SK-N-SH (cell line): ENCODE data around the gene ABCG1. TPM values are rescaled to one million over a fixed set of nuclear protein-coding genes. Genes with fewer than 3 reads are reported as not detected.

Source experiments
- CTCF ChIA-PET: fragments of 300-600, 350-600 bp; formaldehyde crosslinking; extraction: SDS; loops from one replicate; lab custom pipeline; 2021; lab: Yijun Ruan, JAX
- POLR2A ChIA-PET: fragments of 350-600 bp; sonication (Branson Sonifier 250); formaldehyde crosslinking; extraction: SDS; loops from one replicate; lab custom pipeline; 2020; ENCODE audit warnings: antibody characterized with exemption, inconsistent platforms; lab: Yijun Ruan, JAX
- DNase-seq: peaks from one replicate; pipeline ENCODE4 v3.0.0; 2012
- H2AFZ ChIP-seq: fragments of 200-600 bp; sonication (generic); 2 replicates; pipeline ENCODE4 v1.8.1; 2016; ENCODE audit warnings: antibody characterized with exemption, mild to moderate bottlenecking, low read depth
- H3F3A ChIP-seq: fragments of 200-600 bp; sonication (generic); replicated peaks from 2 replicates; pipeline ENCODE3; 2016; ENCODE audit warnings: antibody characterized with exemption, mild to moderate bottlenecking; ENCODE audit not compliant: insufficient read depth
- H3K27ac ChIP-seq, 2 experiments: fragments of 200-500 bp in 1 of 2; fragments of 200-600 bp in 1 of 2; sonication (Bioruptor generic) in 1 of 2; sonication (generic), shearing (Covaris generic) in 1 of 2; 2 replicates each; pipeline versions ENCODE4 v1.5.1 to v1.6.1; 2014 to 2016; ENCODE audit warnings: low read depth in 2 of 2, inconsistent platforms in 1 of 2, low read length in 1 of 2, mild to moderate bottlenecking in 1 of 2, mixed read lengths in 1 of 2
- H3K27me3 ChIP-seq: fragments of 200-600 bp; sonication (generic), shearing (Covaris generic); 2 replicates; pipeline ENCODE4 v1.6.1; 2016; ENCODE audit warnings: mixed run types; ENCODE audit not compliant: insufficient read depth
- H3K36me3 ChIP-seq, 2 experiments: fragments of 200-500 bp in 1 of 2; fragments of 200-600 bp in 1 of 2; sonication (Bioruptor generic) in 1 of 2; sonication (generic) in 1 of 2; replicated peaks in 1 of 2; 2 replicates each; pipeline versions ENCODE3 to v1.5.1; 2014 to 2016; ENCODE audit warnings: low read length in 1 of 2, mild to moderate bottlenecking in 1 of 2; ENCODE audit not compliant: insufficient read depth in 2 of 2, control insufficient read depth in 1 of 2
- H3K4me1 ChIP-seq, 2 experiments: fragments of 200-500 bp in 1 of 2; fragments of 200-600 bp in 1 of 2; sonication (Bioruptor generic) in 1 of 2; sonication (generic), shearing (Covaris generic) in 1 of 2; 2 replicates each; pipeline versions ENCODE4 v1.5.1 to v1.6.1; 2014 to 2016; ENCODE audit warnings: low read depth in 1 of 2, low read length in 1 of 2, mixed run types in 1 of 2; ENCODE audit not compliant: insufficient read depth in 2 of 2, control insufficient read depth in 1 of 2
- H3K4me2 ChIP-seq: fragments of 200-600 bp; sonication (generic), shearing (Covaris generic); 2 replicates; pipeline ENCODE4 v1.6.1; 2017; ENCODE audit warnings: mixed run types
- H3K4me3 ChIP-seq, 2 experiments: fragments of 200-500 bp in 1 of 2; fragments of 200-600 bp in 1 of 2; sonication (Bioruptor generic) in 1 of 2; sonication (generic), shearing (Covaris generic) in 1 of 2; 2 replicates each; pipeline versions ENCODE4 v1.5.1 to v1.8.1; 2014 to 2016; ENCODE audit warnings: low read depth in 2 of 2, inconsistent platforms in 1 of 2, low read length in 1 of 2, mild to moderate bottlenecking in 1 of 2, mixed read lengths in 1 of 2, moderate library complexity in 1 of 2
- H3K79me2 ChIP-seq: fragments of 200-600 bp; sonication (generic); 2 replicates; pipeline ENCODE4 v1.8.1; 2017; ENCODE audit warnings: mild to moderate bottlenecking; ENCODE audit not compliant: insufficient read depth
- H3K9ac ChIP-seq: fragments of 200-600 bp; sonication (generic); 2 replicates; pipeline ENCODE4 v1.6.1; 2017; ENCODE audit warnings: mixed run types
- H3K9me2 ChIP-seq: fragments of 200-600 bp; sonication (generic); 2 replicates; pipeline ENCODE4 v1.6.1; 2017; ENCODE audit warnings: mixed run types
- H3K9me3 ChIP-seq: fragments of 200-600 bp; sonication (generic); 2 replicates; pipeline ENCODE4 v1.6.1; 2017; ENCODE audit warnings: mixed run types, mild to moderate bottlenecking, moderate library complexity
- H4K20me1 ChIP-seq: fragments of 200-600 bp; sonication (generic); 2 replicates; pipeline ENCODE4 v1.6.1; 2017; ENCODE audit warnings: mild to moderate bottlenecking, mixed run types; ENCODE audit not compliant: insufficient read depth
- GABPA ChIP-seq: IDR thresholded peaks from 2 replicates; pipeline ENCODE4 v1.4.0; 2012; ENCODE audit warnings: low read depth, mild to moderate bottlenecking
- IRF3 ChIP-seq: fragments of 150-350 bp; IDR thresholded peaks from 2 replicates; pipeline ENCODE4 v1.6.1; 2016; ENCODE audit warnings: mild to moderate bottlenecking, low read depth, low read length
- POLR2AphosphoS5 ChIP-seq: IDR thresholded peaks from 2 replicates; pipeline ENCODE4 v1.6.1; 2012; ENCODE audit warnings: low read depth, low read length
- RAD21 ChIP-seq: IDR thresholded peaks from 2 replicates; pipeline ENCODE4 v1.6.1; 2012; ENCODE audit warnings: mild to moderate bottlenecking, low read length
- RCOR1 ChIP-seq: fragments of 150-350 bp; IDR thresholded peaks from 2 replicates; pipeline ENCODE4 v1.6.1; 2017; ENCODE audit warnings: antibody characterized with exemption, low read length
- RFX5 ChIP-seq: IDR thresholded peaks from 2 replicates; pipeline ENCODE4 v1.6.1; 2012; ENCODE audit warnings: mild to moderate bottlenecking, improper control_type of control experiment, low read length
- RXRA ChIP-seq: IDR thresholded peaks from 2 replicates; pipeline ENCODE4 v1.4.0; 2012; ENCODE audit warnings: low read depth, mild to moderate bottlenecking, borderline replicate concordance
- SIN3A ChIP-seq: IDR thresholded peaks from 2 replicates; pipeline ENCODE4 v1.6.1; 2012; ENCODE audit warnings: low read depth, mild to moderate bottlenecking, low read length, moderate library complexity, borderline replicate concordance
- TCF12 ChIP-seq: IDR thresholded peaks from 2 replicates; pipeline ENCODE4 v1.4.0; 2012
- TEAD4 ChIP-seq: IDR thresholded peaks from 2 replicates; pipeline ENCODE4 v1.4.0; 2012; ENCODE audit warnings: mild to moderate bottlenecking, borderline replicate concordance; ENCODE audit not compliant: insufficient read depth
- YY1 ChIP-seq: IDR thresholded peaks from 2 replicates; pipeline ENCODE4 v1.4.0; 2012; ENCODE audit warnings: low read depth, mild to moderate bottlenecking
- WGBS: methylation state at CpG from one replicate; pipeline ENCODE4 v1.1.6; 2017; ENCODE audit warnings: low lambda C conversion rate; 5-methylcytosine and 5-hydroxymethylcytosine counted together
- polyA plus RNA-seq, 3 experiments: library from polyadenylated mRNA; depleted of rRNA; stranded (reverse); fragments of >200 nt; gene quantifications; 2 replicates each; pipeline ENCODE4 v1.2.3, GENCODE V29; 2012

The ABCG1 gene
- polyA plus RNA-seq, 1 of the 3 experiments (the other 2 are of a cell fraction) = 0.07 TPM

DNA sequence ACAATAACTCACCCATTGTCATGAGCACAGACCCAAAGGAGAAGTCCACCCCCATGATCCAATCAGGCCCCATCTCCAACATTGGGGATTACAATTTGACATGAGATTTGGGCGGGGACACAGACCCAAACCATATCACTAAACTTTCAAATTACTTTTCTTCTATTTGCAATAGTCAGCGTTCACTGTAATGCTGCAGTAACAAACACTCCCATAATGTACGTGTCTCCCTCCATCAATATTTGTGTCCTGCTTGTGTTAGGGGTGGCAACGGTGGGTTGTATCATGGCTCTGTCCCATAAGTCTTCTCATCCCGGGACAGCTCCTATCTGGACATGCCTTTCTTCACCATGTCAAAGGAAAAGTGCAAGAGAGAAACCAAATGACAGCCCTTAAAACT is 70.0 kb downstream of the ABCG1 start (continued):
- no peak for TF ChIP-seq TEAD4
- no peak for TF ChIP-seq IRF3

DNA sequence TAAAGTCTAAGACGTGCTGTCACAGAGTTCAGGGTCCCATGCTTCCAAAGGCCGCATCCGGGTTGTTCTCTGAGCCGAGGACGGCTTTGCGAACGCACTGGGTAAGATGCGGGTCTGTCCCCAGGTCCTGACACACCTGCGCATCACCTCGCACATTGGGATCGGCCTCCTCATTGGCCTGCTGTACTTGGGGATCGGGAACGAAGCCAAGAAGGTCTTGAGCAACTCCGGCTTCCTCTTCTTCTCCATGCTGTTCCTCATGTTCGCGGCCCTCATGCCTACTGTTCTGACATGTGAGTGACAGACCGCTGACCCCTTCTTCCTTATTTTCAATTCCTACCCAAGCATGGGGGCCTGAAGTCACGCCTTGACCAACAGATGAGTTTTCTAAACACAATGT is 71.0 kb downstream of the ABCG1 start:
- TF ChIP-seq TEAD4 = no peak
- no peak overlapping the region for H3K27ac ChIP-seq
- no peaks in the 10 kb centered on the region for H3F3A ChIP-seq
- no peak overlapping the region for H3K4me2 ChIP-seq
- no peaks in the 10 kb centered on the region for H3K79me2 ChIP-seq
- H2AFZ ChIP-seq = no peak overlapping the region
- H3K9me3 ChIP-seq = no peaks in the 10 kb centered on the region
- ChIA-PET POLR2A (no interaction called here), CTCF (interaction anchor here (1.2 to 2.6 kb wide), 2 partner anchors 18 to 20 kb away, joined by 4 to 10 read pairs; no protein-coding TSS in a partner anchor)
- H3K9ac ChIP-seq = no peak overlapping the region
- DNase-seq = no peak
- H3K4me1 ChIP-seq = no peaks in the 10 kb centered on the region
- no peaks in the 10 kb centered on the region for H4K20me1 ChIP-seq
- H3K4me3 ChIP-seq = no peak overlapping the region
- WGBS = 75% methylated on average over 18 of the region's 18 CpGs
- H3K27me3 ChIP-seq = no peaks in the 10 kb centered on the region
- H3K36me3 ChIP-seq = no peaks in the 10 kb centered on the region
- H3K9me2 ChIP-seq = no peaks in the 10 kb centered on the region

DNA sequence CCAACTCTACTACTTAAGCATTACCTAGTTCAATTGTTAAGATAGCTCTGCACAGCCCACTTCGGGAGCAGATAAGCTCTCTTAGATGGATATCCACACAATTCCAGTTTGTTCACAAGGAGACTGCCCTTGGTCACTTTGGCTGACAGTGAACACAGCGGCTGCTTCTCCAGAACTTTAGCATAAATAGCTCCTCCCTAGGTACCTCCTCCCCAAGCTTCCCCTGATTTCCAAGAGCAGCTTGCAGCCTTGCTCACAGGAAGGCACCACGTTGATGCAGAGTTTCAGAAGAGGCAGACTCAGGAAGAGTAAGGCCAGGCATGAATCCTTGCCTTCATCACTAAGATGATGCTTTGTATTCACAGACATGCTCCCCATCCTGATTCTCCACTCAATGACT is 71.6 kb downstream of the ABCG1 start:
- no peaks in the 10 kb centered on the region for H3K36me3 ChIP-seq
- 34% methylated on average over 3 of the region's 3 CpGs for WGBS
- no peaks in the 10 kb centered on the region for H4K20me1 ChIP-seq
- no peaks in the 10 kb centered on the region for H3F3A ChIP-seq
- no peak overlapping the region for H3K9ac ChIP-seq
- no peaks in the 10 kb centered on the region for H3K27me3 ChIP-seq
- no peaks in the 10 kb centered on the region for H3K9me2 ChIP-seq
- TF ChIP-seq POLR2AphosphoS5 (no peak), SIN3A (no peak), TCF12 (no peak), RXRA (no peak), GABPA (no peak), YY1 (no peak), RAD21 (no peak), RCOR1 (no peak), RFX5 (no peak)
- CTCF ChIA-PET = interaction anchor here (1.2 to 2.6 kb wide), 2 partner anchors 18 to 19 kb away, joined by 4 to 10 read pairs; no protein-coding TSS in a partner anchor
- H3K4me3 ChIP-seq = no peak overlapping the region
- no peak overlapping the region for H2AFZ ChIP-seq
- H3K9me3 ChIP-seq = no peaks in the 10 kb centered on the region
- no peak overlapping the region for H3K4me2 ChIP-seq
- POLR2A ChIA-PET = no interaction called here
- H3K4me1 ChIP-seq = no peaks in the 10 kb centered on the region
- H3K27ac ChIP-seq = no peak overlapping the region
- H3K79me2 ChIP-seq = no peaks in the 10 kb centered on the region
- no peak for DNase-seq
